NCI-H510A (cell line): ENCODE measurements around the gene RPS23.
"Not testable (repeated sequence)": the region's sequence is repeated elsewhere in the genome, so short reads cannot be mapped to it uniquely, and the experiment has no call there.

Experiments
- DNase-seq: peaks from one replicate; lab custom pipeline; 2025; lab: John Stamatoyannopoulos, UW

Gene RPS23

GRCh38 chr5:82290005-82290404 lies 11.9 kb upstream of the RPS23 start:
- DNase-seq: no peak

GRCh38 chr5:82287625-82288024 lies 9.5 kb upstream of the RPS23 start:
- no peak for DNase-seq

- DNase-seq: no peak
These were observed 7.1 kb upstream of the RPS23 start for GRCh38 chr5:82285206-82285605.

GRCh38 chr5:82283893-82284292 lies 5.7 kb upstream of the RPS23 start:
- no peak for DNase-seq

GRCh38 chr5:82278711-82279370 lies 687 bp upstream of the RPS23 start:
- no peak for DNase-seq

GRCh38 chr5:82277613-82277986 lies 554 bp downstream of the RPS23 start:
- DNase-seq: no peak

GRCh38 chr5:82276800-82277612 lies 1.1 kb downstream of the RPS23 start:
- DNase-seq: no peak

- DNase-seq: no peak
These were observed 2.9 kb downstream of the RPS23 start for GRCh38 chr5:82275216-82275664.

- DNase-seq: no peak
These were observed 3.6 kb downstream of the RPS23 start for GRCh38 chr5:82274343-82275211.

- not testable (repeated sequence) for DNase-seq
These were observed 4.7 kb downstream of the RPS23 start for GRCh38 chr5:82273426-82273825.

GRCh38 chr5:82272571-82273356 lies 5.4 kb downstream of the RPS23 start:
- DNase-seq: not testable (repeated sequence)

- DNase-seq: not testable (repeated sequence)
These were observed 8.8 kb downstream of the RPS23 start for GRCh38 chr5:82269363-82269762.

GRCh38 chr5:82267297-82267933 lies 10.7 kb downstream of the RPS23 start:
- not testable (repeated sequence) for DNase-seq

- no peak for DNase-seq
These were observed 13.1 kb downstream of the RPS23 start for GRCh38 chr5:82265047-82265446.

- no peak for DNase-seq
These were observed 18.9 kb downstream of the RPS23 start for GRCh38 chr5:82259172-82259800.

GRCh38 chr5:82257729-82258128 lies 20.4 kb downstream of the RPS23 start:
- no peak for DNase-seq

GRCh38 chr5:82257247-82257646 lies 20.9 kb downstream of the RPS23 start:
- DNase-seq: no peak

- no peak for DNase-seq
These were observed 22.3 kb downstream of the RPS23 start for GRCh38 chr5:82255844-82256243.

GRCh38 chr5:82252744-82253143 lies 25.4 kb downstream of the RPS23 start:
- no peak for DNase-seq

GRCh38 chr5:82246960-82247574 lies 31.1 kb downstream of the RPS23 start:
- DNase-seq: no peak
